ENCODE data around the gene PARD3B.

GRCh38 chr2:205475416-205475768 is 930.1 kb downstream of the PARD3B start:
- no peak for TF ChIP-seq CTCF (conservative IDR thresholded peaks at IDR 0.05 in 1 of 2, IDR thresholded peaks at IDR 0.05 in 1 of 2; ENCODE audit: low read depth in 1 of 2, low read length in 2 of 2)
- no peak for TF ChIP-seq EZH2 (IDR thresholded peaks at IDR 0.05; ENCODE audit: low read length, missing control alignments)

Measured in fibroblast of lung (primary cell).